ENCODE results near the gene KLK4.
"Not testable (repeated sequence)": the region's sequence is repeated elsewhere in the genome, so short reads cannot be mapped to it uniquely, and the experiment has no call there.

Gene KLK4

DNA sequence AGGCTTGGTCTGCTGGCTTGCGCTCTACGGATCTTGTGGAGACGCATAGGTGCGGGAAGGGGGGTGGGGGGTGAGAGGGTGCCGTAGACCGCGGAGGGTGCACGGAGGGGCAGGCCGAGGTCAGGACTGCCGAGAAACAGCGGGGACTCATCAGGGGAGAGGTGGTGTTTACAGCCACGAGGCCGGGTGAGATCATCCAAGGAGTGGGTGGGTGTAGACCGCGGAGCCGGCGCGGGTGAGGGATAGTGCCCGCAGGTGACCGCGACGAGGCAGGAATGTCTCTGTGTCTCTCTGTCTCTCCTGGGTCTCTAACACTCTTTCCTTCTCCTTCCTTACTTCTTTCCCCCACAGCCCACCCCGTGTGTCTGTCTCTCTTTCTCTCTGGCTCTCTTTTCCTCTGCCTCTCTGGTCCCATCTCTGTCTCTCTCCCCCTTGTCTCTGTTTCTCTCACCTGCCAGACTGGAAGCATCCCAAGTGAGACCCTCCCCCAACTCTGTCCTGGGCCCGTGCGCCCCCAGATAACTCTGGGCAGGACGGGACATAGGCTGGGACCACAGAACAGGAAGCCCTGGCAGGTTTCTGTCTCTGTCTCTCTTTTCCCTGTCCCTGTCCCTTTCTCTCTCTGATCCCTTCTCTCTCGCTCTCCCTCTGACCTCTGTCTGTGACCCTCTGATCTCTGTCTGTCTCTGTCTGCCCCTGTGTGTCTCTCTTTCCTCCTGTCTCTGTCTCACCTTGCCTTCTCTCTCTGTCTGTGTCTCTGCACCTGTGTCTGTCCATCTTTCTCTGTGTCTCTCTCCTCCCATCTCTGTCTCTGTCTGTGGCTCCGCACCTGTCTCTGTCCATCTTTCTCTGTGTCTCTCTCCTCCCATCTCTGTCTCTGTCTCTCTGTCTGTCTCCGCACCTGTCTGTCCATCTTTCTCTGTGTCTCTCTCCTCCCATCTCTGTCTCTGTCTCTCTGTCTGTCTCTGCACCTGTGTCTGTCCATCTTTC lies 1.8 kb upstream of the KLK4 start:
- DNase-seq (ENCODE audit: low read depth, low spot score), result no peak

GRCh38 chr19:50912102-50912599 lies 956 bp upstream of the KLK4 start:
- DNase-seq (ENCODE audit: low read depth, low spot score), result no peak

GRCh38 chr19:50910722-50911121 lies 473 bp downstream of the KLK4 start:
- DNase-seq (ENCODE audit: low read depth, low spot score), result no peak

- no peak for DNase-seq (ENCODE audit: low read depth, low spot score)
Measured at GRCh38 chr19:50909240-50910070, 1.7 kb downstream of the KLK4 start.

DNA sequence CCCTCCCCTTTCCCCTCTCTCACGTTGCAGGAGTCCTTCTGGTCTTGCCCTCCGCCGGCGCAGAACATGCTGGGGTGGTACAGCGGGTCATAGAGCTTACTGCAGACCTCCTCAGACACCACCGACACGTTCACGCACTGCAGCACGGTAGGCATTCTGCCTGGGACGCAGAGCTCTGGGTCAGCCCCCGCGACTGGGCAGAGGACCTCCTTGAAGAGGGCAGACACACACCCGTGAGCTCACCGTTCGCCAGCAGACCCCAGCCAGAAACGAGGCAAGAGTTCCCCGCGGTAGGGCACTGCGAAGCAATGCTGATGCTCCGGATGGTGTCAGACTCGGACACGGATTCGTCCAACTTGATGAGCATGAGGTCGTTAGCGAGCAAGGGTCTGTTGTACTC lies 2.9 kb downstream of the KLK4 start:
- DNase-seq (ENCODE audit: low read depth, low spot score), result no peak

DNA sequence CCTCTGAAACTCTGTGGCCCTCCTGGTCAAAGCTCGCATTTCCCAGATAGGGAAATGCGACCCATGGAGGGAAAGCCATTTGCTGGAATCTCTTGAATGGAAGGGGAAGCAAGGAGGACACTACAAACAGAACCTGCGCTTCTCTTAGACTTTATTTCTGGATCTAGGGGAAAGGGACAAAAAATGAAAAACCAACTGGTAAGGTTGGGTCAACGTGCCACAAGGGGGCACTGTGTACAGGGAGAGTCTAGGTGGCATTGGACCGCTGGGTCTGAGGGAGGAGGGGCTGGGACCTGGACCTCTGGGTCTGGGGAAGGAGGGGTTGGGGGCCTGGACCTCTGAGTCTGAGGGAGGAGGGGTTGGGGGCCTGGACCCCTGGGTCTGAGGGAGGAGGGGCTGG lies 5.0 kb downstream of the KLK4 start:
- no peak for DNase-seq (ENCODE audit: low read depth, low spot score)

DNA sequence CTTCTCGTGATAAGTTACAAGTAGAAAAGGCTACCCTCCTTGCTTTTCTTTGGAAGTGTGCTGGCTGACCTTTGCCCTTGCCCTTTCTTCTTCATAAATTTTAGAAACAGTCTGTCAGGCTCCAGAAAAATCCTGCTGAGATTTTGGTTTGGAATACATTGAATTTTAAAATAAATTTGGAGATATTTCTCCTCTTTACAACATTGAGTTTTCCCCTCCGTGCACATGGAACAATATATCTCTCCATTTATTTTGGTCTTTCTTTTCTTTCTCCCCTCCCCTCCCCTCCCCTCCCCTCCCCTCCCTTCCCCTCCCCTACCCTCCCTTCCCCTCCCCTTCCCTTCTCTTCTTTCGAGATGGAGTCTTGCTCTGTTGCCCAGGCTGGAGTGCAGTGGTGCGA lies 8.6 kb downstream of the KLK4 start:
- DNase-seq (ENCODE audit: low read depth, low spot score), result no peak

DNA sequence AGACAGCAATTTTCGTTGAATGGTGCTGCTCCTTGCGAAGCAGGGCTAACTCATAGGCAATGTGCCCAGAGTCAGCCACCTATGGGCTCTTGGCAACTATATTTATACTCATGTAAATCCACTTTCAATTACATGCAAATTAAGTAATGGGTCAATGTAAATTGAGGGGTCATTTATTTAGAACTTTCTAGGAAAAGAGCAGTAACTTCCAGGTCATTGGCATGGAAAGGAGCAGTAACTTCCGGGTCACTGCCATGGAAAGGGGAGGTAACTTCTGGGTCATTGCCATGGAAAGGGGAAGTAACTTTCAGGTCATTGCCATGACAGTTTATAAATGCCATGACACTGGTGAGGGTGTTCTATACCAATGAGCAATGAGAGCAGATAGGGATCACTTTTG lies 11.6 kb downstream of the KLK4 start:
- DNase-seq (ENCODE audit: low read depth, low spot score), result no peak

DNA sequence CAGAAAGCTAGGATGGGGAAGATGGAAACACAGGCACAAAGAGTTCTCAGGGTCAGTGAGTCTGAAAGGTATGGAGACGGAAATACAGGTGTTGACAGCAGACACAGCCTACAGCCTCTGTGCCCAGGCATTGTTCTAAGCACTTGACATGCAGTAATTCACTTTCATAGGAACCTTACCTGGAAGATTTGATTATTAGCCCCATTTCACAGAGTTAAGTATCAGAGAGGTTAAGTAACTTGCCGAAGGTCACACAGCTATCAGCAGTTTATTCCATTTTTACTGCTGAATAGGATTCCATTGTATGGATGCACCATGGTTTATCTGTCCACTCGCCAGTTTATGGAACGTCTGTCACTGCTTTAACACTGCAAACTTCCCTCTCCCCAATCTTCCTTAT lies 13.2 kb downstream of the KLK4 start:
- no peak for DNase-seq (ENCODE audit: low read depth, low spot score)

GRCh38 chr19:50897612-50898011 lies 13.6 kb downstream of the KLK4 start:
- no peak for DNase-seq (ENCODE audit: low read depth, low spot score)

DNA sequence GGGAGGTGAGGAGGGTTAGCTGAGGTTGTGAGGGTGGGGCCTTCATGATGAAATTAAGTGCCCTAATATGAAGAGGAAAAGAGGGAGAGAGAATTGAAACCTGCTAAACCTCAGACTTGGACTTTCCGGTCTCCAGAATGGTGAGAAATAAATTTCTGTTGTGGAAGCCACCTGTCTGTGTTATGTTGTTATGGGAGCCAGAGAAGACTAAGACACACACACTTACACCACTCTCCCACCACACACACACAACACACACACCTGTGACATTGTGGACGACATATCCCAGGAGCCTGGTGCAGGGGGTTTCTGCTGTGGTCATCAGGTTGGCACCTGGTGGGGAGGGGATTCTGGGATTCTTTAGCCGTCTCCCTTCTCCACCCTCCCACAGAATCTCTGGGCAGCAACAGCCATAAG lies 14.0 kb downstream of the KLK4 start:
- DNase-seq (ENCODE audit: low read depth, low spot score), result no peak

GRCh38 chr19:50896591-50897190 lies 14.5 kb downstream of the KLK4 start:
- no peak for DNase-seq (ENCODE audit: low read depth, low spot score)

DNA sequence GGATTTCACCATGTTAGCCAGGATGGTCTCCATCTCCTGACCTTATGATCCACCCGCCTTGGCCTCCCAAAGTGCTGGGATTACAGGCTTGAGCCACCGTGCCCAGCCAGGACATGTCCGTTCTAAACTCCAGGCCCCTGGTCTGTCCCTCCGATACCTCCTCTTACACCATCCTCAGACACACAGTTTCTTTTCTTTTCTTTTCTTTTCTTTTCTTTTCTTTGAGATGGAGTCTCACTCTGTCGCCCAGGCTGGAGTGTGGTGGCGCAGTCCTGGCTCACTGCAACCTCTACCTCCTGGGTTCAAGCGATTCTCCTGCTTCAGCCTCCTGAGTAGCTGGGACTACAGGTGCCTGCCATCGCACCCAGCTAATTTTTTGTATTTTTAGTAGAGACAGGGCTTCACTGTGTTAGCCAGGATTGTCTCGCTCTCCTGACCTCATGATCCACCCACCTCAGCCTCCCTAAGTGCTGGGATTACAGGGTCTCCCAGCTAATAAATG lies 15.1 kb downstream of the KLK4 start:
- DNase-seq (ENCODE audit: low read depth, low spot score), result not testable (repeated sequence)

- DNase-seq (ENCODE audit: low read depth, low spot score), result no peak
Measured at GRCh38 chr19:50894478-50895356, 16.5 kb downstream of the KLK4 start.

DNA sequence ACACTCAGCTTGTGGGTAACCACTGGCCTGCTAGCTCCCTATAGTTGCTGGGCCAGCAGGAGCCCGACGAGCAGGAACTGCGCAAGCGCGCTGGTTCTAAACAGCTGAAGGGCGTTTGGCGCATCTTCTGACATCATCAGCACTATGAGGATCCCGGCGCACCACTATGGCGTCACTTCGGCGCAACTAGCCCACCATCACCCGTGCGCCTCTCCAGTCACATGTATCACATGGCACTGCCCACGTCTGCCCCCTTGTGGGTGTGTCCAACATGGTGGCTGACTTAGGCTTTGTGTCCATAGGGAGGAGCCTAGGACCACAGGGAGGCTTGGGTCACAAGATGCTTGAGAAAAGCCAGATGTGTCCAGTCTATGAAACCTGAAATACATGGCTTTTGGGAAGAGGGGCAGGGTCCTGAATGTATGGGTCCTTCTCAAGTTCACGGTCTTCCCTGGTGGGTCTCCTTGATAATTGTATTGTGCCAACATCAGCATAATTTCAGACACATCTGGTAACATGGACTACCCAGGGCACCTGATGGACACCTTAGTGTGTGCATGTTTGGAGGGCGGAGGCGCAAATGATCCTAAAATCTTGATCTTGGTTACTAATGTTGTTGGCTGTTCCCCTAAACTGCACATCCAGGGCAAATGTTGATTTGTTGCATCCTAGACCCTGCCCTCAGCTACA lies 18.0 kb downstream of the KLK4 start:
- DNase-seq (ENCODE audit: low read depth, low spot score), result no peak

DNA sequence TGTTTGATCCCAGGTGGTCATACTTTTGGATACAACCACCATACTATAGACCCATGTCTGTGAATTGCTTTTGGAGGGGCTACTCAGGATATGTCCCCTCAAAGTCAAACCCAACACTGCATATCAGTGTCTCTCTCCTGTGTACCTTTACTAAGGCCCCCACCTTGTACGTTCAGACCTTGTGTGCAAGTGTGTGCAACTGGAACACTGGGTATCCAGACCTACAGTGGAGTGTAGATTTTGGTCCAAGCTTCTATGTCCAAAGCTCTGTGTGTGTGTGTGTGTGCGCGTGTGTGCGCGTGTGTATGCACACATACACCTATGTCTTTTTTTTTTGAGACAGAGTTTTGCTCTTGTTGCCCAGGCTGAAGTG lies 20.0 kb downstream of the KLK4 start:
- DNase-seq (ENCODE audit: low read depth, low spot score), result no peak

DNA sequence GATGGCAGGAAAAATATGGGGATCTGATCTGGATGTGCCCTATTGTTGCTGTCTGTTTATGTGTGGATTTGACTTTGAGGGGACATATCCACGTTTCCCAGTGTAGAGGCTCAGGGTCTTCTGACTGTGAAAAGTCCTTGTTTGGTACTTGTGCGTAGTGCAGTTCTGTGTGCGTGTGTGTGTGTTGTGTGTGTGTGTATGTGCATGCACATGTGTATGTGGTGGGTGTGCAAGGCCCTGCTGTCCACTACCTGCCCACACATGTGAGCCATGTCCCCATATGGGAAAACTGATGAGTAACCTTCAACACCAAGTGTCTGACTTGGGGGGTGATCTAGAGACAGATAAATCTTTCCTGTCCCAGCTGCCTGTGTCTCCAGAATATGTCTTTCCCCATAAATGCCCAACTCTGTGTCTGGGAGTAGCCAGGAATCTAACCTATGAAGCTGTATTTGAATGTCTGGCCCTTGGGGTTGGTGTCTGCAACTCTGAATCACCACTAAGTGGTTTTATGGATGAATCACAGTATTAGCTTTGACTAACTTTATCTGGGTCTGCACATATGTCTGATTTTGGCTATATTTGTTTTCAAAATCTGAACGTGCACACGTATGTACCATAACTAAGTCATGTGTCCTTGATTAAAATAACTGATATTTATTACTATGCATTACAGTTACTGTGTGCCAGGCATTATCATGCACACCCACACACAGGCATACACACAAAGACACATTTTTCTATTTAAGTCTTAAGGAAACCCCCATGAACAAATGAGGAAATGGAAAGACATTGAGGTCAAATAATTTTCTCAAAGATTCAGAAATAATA lies 20.6 kb downstream of the KLK4 start:
- no peak for DNase-seq (ENCODE audit: low read depth, low spot score)

GRCh38 chr19:50889638-50890037 lies 21.6 kb downstream of the KLK4 start:
- DNase-seq (ENCODE audit: low read depth, low spot score), result no peak

DNA sequence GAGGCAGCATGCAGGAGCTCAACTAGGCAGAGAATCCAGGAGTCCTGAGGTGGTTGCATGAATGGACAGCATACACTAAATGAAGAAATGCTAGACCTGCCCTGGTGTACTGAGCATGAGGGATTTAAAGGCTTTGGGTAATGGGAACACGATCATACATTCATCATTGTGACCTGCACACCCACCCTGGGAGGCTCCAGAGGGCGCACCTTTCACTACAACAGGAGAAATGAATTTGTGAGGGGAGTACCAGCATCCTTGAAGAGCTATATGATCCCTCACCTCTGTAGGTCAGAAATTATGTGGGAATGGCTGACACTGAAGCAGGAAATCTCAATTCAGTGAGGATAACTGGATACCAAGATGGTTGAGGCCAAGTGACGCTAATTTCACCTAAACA lies 29.0 kb downstream of the KLK4 start:
- no peak for DNase-seq (ENCODE audit: low read depth, low spot score)

All from activated CD4-positive, CD25-positive, alpha-beta regulatory T cell treated with anti-CD3 and anti-CD28 coated beads, Interleukin-2, amount 50 U/mL, for 16 hours (primary cell).